ENCODE measurements around the gene ATG5.
"Not testable (repeated sequence)": the region's sequence is repeated elsewhere in the genome, so short reads cannot be mapped to it uniquely, and the experiment has no call there.

- not testable (repeated sequence) for TF ChIP-seq CTCF, POLR2A (IDR thresholded peaks at IDR 0.05)
These were observed 65.8 kb downstream of the ATG5 start for GRCh38 chr6:106259748-106260147.

Measured in esophagus squamous epithelium (tissue), 4 donors.